ENCODE data around the gene MORC2.

Gene MORC2

DNA sequence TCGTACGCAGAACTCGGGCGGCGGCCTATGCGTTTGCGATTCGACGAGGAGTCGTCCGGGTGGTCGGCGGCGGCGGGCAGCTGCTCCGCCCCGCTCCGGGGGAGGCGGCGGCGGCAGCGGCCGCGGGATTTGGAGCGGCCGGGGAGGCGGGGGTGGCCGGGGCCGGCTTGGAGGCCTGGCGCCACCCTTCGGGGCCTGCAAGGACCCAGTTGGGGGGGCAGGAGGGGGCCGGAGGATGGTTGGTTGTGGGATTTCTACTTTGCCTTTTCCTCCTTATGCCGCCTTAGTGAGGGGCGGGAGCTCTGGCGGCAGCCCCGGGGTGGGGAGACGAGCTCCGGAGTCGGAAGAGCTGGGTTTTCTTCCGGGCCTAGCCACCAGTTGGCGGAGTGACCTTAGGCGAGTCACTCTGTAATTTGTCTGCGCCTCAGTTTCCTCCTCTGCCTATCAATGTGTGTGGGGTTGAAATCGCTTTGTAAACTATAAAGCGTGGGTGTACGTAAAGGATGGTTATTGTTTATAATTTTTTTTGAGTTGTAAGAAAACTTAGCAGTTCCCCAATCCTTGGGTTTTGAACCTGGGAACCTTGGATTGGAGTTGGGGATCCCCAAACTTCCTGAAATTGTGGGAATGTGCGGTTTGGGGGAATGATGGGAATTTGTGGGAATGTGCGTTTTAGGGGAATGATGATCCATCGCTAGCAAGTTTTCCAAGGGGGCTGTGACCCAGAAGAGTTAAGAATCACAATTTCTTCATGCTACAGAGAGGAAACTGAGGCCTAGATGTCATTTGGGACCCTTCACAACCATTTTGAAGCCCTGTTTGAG is 1.2 kb upstream of the MORC2 start:
- H3K36me3 ChIP-seq = peaks cover 26% of the 10 kb centered on the region
- H3K27me3 ChIP-seq = no peaks in the 10 kb centered on the region
- peak overlapping the region; percentile 97 for H3K27ac ChIP-seq
- peaks cover 34 to 35% of the 10 kb centered on the region in 2 experiments for H3K4me1 ChIP-seq (ENCODE audit: control insufficient read depth in 1 of 2, insufficient read depth in 1 of 2, low read depth in 1 of 2, low read length in 1 of 2)
- no peaks in the 10 kb centered on the region for H3K9me3 ChIP-seq
- peak; percentile 20 for TF ChIP-seq CTCF (IDR thresholded peaks at IDR 0.05)
- peak overlapping the region; percentile 68 to 80 for H3K4me3 ChIP-seq (ENCODE audit: low read depth in 1 of 2, low read length in 1 of 2)

GRCh38 chr22:30968924-30969531 is 454 bp upstream of the MORC2 start, which contains the start of gene TUG1:
TSS of gene TUG1 (plus strand) at chr22:30969265.
- H3K9me3 ChIP-seq = no peaks in the 10 kb centered on the region

DNA sequence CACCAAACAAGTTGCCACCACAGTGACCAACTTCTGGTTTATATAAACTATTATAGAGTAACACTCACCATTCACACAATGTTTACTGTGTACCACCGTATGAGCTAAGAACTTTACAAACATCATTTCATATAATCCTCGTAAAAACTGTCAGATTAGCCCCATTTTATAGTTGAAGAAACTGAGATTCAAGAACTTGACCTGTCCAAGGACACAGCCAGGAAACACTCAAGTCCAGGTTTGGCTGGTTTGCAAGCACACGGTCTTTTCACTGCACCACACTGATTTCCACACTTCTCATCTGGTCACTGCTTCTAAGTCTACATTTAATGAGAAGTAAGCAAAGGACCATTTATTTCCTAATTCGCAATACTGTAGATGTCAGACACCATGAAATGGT is 3.7 kb downstream of the MORC2 start:
- Histone ChIP-seq H3K4me3 (ENCODE audit: low read depth in 1 of 2, low read length in 1 of 2) (no peak overlapping the region), H3K27ac (no peak overlapping the region), H3K27me3 (no peaks in the 10 kb centered on the region), H3K36me3 (no peaks in the 10 kb centered on the region), H3K9me3 (no peaks in the 10 kb centered on the region), H3K4me1 (ENCODE audit: control insufficient read depth in 1 of 2, insufficient read depth in 1 of 2, low read depth in 1 of 2, low read length in 1 of 2) (peaks cover 12% of the 10 kb centered on the region in 2 experiments)
- no peak for TF ChIP-seq CTCF (IDR thresholded peaks at IDR 0.05)

More at GRCh38 chr22:30968924-30969531, 454 bp upstream of the MORC2 start, which contains the start of gene TUG1:
- Histone ChIP-seq H3K27me3 (no peaks in the 10 kb centered on the region), H3K4me1 (ENCODE audit: control insufficient read depth in 1 of 2, insufficient read depth in 1 of 2, low read depth in 1 of 2, low read length in 1 of 2) (peaks cover 34 to 35% of the 10 kb centered on the region in 2 experiments), H3K27ac (peak within 1 kb of the TSS; percentile 97), H3K36me3 (peaks cover 26% of the 10 kb centered on the region), H3K4me3 (ENCODE audit: low read depth in 1 of 2, low read length in 1 of 2) (peak within 1 kb of the TSS; percentile 68 to 80)
- TF ChIP-seq CTCF (IDR thresholded peaks at IDR 0.05) = peak; percentile 21

DNA sequence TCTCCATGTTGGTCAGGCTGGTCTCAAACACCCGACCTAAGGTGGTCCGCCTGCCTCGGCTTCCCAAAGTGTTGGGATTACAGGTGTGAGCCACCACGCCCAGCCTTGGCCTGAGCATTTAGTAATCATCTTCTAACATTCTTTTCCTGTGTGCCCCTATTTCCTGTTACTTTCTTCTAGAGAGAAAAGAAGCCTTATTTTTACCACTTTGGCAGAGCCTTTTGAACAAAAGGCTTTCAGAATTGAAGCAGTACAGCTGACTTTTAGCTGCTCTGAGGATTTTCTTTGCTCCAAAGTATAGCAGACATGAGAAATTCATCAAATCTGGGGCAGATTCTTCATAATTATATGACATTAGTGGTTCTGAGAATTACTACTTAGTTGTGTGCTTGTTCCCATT is 13.4 kb downstream of the MORC2 start:
- Histone ChIP-seq H3K9me3 (no peaks in the 10 kb centered on the region), H3K4me3 (ENCODE audit: low read depth in 1 of 2, low read length in 1 of 2) (no peak overlapping the region), H3K4me1 (ENCODE audit: control insufficient read depth in 1 of 2, insufficient read depth in 1 of 2, low read depth in 1 of 2, low read length in 1 of 2) (no peaks in the 10 kb centered on the region), H3K36me3 (no peaks in the 10 kb centered on the region), H3K27me3 (no peaks in the 10 kb centered on the region), H3K27ac (no peak overlapping the region)
- TF ChIP-seq CTCF (IDR thresholded peaks at IDR 0.05) = no peak

DNA sequence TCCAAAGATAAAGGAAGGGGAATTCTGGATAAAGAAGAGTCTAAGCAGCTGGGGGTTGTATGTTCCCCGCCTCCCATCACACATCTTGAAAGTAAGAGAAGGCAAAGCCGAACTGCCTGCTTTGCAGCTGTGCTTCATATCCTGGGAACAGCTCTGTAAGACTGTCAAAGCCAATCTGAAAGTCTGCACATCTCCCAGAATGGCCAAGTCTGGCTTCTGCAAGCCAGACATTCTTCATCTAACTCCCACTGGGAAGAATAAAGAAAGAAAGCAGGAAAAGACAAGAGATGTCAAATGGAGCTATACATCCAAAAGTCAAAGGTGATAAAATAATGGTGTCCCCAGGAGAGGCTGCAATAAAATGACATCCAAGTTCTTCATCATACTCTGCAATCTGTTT is 15.4 kb downstream of the MORC2 start:
- peaks cover 14% of the 10 kb centered on the region for H3K36me3 ChIP-seq
- no peaks in the 10 kb centered on the region for H3K9me3 ChIP-seq
- TF ChIP-seq CTCF (IDR thresholded peaks at IDR 0.05) = no peak
- H3K4me3 ChIP-seq (ENCODE audit: low read depth in 1 of 2, low read length in 1 of 2) = no peak overlapping the region
- H3K4me1 ChIP-seq (ENCODE audit: control insufficient read depth in 1 of 2, insufficient read depth in 1 of 2, low read depth in 1 of 2, low read length in 1 of 2) = no peaks in the 10 kb centered on the region
- no peak overlapping the region for H3K27ac ChIP-seq
- H3K27me3 ChIP-seq = no peaks in the 10 kb centered on the region

Data from neutrophil (primary cell).